ENCODE results near the gene SVEP1.

SVEP1 gene

DNA sequence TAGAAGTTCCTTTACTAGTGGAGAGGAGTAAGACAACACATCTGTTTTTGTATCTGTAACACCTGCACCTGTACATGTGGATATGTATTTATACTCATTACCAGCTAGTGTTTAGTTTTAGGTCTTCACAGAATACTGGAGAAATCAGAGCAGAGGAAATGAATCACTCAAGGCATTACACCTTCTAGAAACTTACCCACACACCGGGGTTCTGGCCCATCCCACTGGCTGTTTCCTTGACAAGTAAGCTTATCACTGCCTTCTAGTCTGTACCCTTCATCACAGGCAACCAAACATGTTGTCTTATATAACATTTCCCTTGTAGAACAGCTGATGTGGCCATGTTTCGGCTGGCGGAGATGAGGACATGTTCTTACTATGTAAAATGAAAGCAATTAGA, 76.7 kb downstream of the SVEP1 start:
- TF ChIP-seq CTCF (IDR thresholded peaks at IDR 0.05): no peak

DNA sequence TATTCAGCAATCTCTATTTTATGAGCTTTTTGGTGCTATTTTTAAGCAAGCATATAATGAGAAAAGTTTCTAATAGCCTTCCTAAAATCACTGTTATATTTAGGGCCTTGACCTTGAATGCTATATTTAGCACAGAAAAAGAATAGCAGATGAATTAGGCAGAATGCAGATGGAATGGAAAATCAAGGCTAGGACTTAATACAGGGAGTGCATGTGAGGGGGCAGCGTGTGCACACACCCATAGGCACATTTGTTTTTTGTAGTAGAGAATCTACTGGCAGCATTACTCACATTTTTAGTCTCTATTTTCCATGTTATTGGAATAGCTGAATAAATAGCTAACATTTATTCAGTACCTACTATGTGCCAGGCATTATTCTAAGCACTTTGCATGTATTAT, 79.9 kb downstream of the SVEP1 start:
- no peak overlapping the region for H3K4me3 ChIP-seq
- no peak for DNase-seq (ENCODE audit: low spot score)
- no peak for TF ChIP-seq CTCF (IDR thresholded peaks at IDR 0.05)
- no peak overlapping the region for H3K27ac ChIP-seq

More for the DNA sequence above, 76.7 kb downstream of the SVEP1 start:
- DNase-seq (ENCODE audit: low spot score): no peak
- no peak overlapping the region for H3K4me3 ChIP-seq
- no peak overlapping the region for H3K27ac ChIP-seq

DNA sequence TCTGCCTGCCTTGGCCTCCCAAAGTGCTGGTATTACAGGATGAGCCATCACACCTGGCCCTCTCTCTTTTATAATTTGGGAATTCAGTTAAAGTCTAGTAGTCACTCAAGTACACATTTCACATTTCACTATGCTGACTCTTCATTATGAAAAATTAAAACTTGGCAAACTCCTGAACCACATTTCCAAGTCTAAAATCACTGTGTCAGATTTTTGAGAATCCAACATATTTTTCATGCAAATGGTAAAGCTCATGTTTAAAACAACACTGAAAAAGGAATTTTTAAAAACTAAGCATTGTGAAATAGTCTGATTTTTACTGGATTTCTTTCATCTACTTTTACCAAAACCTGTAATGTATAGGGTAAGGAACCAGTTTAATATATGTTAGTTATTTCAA, 92.3 kb downstream of the SVEP1 start:
- no peak for TF ChIP-seq CTCF (IDR thresholded peaks at IDR 0.05)
- no peak for DNase-seq (ENCODE audit: low spot score)
- Histone ChIP-seq H3K4me3 (no peak overlapping the region), H3K27ac (no peak overlapping the region)

DNA sequence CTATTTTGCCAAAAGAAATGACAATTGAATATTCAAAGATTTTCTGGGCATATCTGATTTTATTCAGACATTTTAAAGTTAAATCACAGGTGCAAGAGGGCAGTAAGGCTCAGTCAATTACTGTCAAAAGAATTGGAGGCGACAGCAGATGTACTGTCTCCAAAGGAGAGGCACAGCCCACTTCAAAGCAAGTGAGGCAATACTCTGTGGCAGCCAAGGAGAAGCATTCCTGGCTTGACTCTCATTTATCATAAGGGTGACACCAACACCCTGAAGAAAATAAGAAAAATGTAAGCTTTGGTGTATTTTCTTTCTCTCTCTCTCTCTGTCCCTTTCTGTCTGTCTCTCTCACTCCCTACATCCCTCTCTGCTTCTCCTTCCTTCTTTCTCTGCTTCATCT, 93.3 kb downstream of the SVEP1 start:
- no peak for TF ChIP-seq CTCF (IDR thresholded peaks at IDR 0.05)
- Histone ChIP-seq H3K27ac (no peak overlapping the region), H3K4me3 (no peak overlapping the region)
- no peak for DNase-seq (ENCODE audit: low spot score)

DNA sequence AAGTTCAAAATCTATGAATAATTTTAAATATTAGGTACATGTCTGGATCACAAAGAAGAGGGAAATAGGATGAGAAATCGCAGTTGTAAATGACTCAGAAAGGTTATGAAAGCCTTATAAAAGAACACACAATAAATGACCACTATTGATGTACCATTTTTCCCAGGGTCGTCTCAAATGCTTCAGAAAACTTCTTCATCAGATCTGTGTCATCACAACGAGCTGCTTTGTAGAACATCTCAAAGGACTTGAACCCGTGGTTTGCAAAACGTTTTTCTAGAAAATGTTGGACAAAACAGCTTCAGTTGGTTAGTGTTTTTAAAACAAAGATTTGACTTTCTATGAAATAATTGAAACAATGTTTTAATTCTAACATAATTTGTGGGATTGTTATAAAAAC, 100.1 kb downstream of the SVEP1 start:
- no peak overlapping the region for H3K27ac ChIP-seq
- no peak for DNase-seq (ENCODE audit: low spot score)
- H3K4me3 ChIP-seq: no peak overlapping the region
- no peak for TF ChIP-seq CTCF (IDR thresholded peaks at IDR 0.05)

- TF ChIP-seq CTCF (IDR thresholded peaks at IDR 0.05): no peak
- DNase-seq (ENCODE audit: low spot score): no peak
- no peak overlapping the region for H3K4me3 ChIP-seq
- no peak overlapping the region for H3K27ac ChIP-seq
These were observed 103.3 kb downstream of the SVEP1 start for GRCh38 chr9:110476251-110476650.

DNA sequence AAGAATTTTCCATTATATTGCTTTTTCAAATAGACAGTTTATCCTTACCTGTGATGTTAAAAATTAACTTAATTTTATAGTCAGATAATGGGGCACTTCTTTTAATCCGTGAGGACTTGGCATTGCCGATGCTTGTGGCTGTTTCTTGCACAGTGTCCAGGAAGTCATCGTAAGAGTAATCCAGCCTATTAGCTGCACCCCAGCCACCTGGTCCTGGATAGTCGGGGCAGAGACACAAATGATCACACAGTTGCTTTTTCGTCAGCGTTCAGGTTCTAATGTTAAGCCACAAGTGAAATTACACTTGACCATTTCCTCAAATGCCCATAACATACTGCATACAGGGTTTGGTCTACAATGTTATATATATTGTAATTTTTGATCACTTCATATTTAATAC, 107.4 kb downstream of the SVEP1 start:
- no peak for TF ChIP-seq CTCF (IDR thresholded peaks at IDR 0.05)

More for the DNA sequence above, 107.4 kb downstream of the SVEP1 start:
- Histone ChIP-seq H3K4me3 (no peak overlapping the region), H3K27ac (no peak overlapping the region)
- DNase-seq (ENCODE audit: low spot score): no peak

Data from coronary artery (tissue), 2 donors.